Spleen (tissue), 7 donors: ENCODE data around the gene ZNF451.

Experiments
- CTCF ChIP-seq, 11 experiments: fragments of 200-600 bp in 7 of 11; fragments of 450-650 bp in 4 of 11; sonication (generic) in 4 of 11; IDR thresholded peaks in 8 of 11; conservative IDR thresholded peaks in 3 of 11; 1 replicate in 7 of 11; 2 replicates in 4 of 11; pipeline versions ENCODE4 v1.4.0 to v1.8.0; 2016 to 2021; ENCODE audit warnings: antibody characterized with exemption in 11 of 11, inconsistent platforms in 4 of 11, mild to moderate bottlenecking in 1 of 11
- POLR2A ChIP-seq, 3 donors: fragments of 450-650 bp; IDR thresholded peaks; one replicate each; pipeline ENCODE4 v1.5.1; 2017; ENCODE audit warnings: antibody characterized with exemption in 3 of 3, mild to moderate bottlenecking in 1 of 3
- POLR2AphosphoS5 ChIP-seq, 3 donors: sonication (generic); formaldehyde crosslinking; IDR thresholded peaks; one replicate each; pipeline ENCODE4 v1.5.1; 2017; ENCODE audit warnings: antibody characterized with exemption in 3 of 3
- donor health status: DM: no; HTN: no; CAD: no; lungs with moderate emphysema.
- donor health status: DM: no; HTN: no; CAD: no.
- donor health status: DM: no; HTN: no; CAD: no.

- TF ChIP-seq CTCF (IDR thresholded peaks at IDR 0.05 in 8 of 11, conservative IDR thresholded peaks at IDR 0.05 in 3 of 11) (peak in 8 of 11 experiments; percentile 12 to 50 (median 35)), POLR2A (IDR thresholded peaks at IDR 0.05) (peak in 1 of 3 donors; percentile 41), POLR2AphosphoS5 (IDR thresholded peaks at IDR 0.05) (peak; percentile 83 to 90 (median 88))
Measured at GRCh38 chr6:57172136-57173055, 82.4 kb downstream of the ZNF451 start, which contains the start of gene BAG2.
